ENCODE data around the gene NME3. TPM values are rescaled to one million over a fixed set of nuclear protein-coding genes. Genes with fewer than 3 reads are reported as not detected.
A peak's percentile ranks its signal among the peaks of the same experiment; 100 is the strongest.

NME3 gene
- total RNA-seq, 1 donor: 63.9 TPM

DNA sequence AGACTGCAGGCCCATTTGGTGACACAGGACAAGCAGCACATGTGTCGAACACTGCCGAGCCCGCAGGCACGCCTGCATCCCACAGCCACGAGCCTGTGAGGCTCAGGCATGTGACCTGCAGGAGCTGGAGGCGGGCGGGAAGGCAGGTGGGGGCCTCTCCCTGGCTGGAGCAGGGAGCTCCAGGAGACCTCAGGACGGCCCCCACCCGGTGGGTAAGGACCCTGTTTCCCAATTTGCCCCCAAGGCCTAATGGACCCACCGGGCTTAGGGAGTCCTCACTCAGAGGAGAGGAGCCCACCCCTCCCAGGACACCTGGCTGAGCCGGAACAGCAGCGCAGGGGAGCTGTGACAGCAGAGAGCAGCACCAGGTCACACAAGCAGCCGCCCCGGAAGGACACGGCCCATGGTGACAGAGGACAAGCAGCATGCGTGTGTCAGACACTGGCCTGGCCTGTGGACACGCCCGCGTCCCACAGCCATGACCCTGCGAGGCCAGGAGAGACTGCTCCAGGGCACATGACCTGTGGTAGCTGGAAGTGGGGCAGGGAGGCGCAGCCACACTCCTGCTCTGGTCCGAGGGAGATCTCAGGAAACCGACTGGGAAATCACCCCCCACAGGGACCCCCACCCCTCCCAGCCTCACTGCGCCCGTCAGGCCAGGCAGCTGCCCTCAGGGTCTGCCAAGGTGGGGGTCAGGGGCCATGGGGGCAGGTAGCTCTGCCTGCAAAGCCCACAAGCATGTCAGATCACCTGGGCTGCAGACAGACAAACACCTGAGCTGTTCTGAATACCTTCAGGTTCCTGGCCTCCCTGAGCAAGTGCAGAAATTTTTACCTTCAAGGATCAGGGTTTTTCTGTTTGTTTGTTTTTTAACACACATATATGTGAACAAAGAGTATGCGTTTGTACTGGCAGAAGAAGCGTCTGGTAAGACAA lies 8.7 kb upstream of the NME3 start:
- TF ChIP-seq, protein P1, sequence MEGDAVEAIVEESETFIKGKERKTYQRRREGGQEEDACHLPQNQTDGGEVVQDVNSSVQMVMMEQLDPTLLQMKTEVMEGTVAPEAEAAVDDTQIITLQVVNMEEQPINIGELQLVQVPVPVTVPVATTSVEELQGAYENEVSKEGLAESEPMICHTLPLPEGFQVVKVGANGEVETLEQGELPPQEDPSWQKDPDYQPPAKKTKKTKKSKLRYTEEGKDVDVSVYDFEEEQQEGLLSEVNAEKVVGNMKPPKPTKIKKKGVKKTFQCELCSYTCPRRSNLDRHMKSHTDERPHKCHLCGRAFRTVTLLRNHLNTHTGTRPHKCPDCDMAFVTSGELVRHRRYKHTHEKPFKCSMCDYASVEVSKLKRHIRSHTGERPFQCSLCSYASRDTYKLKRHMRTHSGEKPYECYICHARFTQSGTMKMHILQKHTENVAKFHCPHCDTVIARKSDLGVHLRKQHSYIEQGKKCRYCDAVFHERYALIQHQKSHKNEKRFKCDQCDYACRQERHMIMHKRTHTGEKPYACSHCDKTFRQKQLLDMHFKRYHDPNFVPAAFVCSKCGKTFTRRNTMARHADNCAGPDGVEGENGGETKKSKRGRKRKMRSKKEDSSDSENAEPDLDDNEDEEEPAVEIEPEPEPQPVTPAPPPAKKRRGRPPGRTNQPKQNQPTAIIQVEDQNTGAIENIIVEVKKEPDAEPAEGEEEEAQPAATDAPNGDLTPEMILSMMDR (IDR thresholded peaks at IDR 0.05; ENCODE audit: insufficient read depth, low read depth, low read length): no peak
- H3K4me3 ChIP-seq (ENCODE audit: low read depth, low read length): no peak overlapping the region
- no peak for DNase-seq (ENCODE audit: low read depth)

DNA sequence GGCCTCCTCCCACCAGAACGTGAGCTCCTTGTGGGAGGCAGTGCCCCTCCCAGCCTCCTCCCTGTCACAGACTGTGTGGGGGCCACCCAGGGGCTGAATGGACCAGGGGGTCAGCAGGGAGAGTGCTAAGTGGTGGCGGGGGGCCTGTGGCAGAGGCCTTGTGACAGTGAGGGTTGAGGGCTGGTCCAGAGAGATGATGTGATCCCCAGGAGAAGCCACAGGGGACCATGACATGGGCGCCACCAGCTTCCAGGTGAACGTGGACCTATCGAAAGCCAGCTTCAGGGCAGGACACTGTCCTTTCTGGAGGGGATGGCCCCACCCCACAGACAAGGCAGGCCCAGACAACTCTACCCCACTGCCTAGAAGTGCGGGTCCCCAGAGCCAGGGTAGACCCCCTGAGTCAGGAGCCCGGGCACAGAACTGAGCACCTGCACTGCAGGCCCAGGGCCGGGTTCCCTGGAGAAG lies 7.9 kb upstream of the NME3 start:
- no peak overlapping the region for H3K4me3 ChIP-seq (ENCODE audit: low read depth, low read length)
- TF ChIP-seq, protein P1 (IDR thresholded peaks at IDR 0.05; ENCODE audit: insufficient read depth, low read depth, low read length): no peak
- no peak for DNase-seq (ENCODE audit: low read depth)

DNA sequence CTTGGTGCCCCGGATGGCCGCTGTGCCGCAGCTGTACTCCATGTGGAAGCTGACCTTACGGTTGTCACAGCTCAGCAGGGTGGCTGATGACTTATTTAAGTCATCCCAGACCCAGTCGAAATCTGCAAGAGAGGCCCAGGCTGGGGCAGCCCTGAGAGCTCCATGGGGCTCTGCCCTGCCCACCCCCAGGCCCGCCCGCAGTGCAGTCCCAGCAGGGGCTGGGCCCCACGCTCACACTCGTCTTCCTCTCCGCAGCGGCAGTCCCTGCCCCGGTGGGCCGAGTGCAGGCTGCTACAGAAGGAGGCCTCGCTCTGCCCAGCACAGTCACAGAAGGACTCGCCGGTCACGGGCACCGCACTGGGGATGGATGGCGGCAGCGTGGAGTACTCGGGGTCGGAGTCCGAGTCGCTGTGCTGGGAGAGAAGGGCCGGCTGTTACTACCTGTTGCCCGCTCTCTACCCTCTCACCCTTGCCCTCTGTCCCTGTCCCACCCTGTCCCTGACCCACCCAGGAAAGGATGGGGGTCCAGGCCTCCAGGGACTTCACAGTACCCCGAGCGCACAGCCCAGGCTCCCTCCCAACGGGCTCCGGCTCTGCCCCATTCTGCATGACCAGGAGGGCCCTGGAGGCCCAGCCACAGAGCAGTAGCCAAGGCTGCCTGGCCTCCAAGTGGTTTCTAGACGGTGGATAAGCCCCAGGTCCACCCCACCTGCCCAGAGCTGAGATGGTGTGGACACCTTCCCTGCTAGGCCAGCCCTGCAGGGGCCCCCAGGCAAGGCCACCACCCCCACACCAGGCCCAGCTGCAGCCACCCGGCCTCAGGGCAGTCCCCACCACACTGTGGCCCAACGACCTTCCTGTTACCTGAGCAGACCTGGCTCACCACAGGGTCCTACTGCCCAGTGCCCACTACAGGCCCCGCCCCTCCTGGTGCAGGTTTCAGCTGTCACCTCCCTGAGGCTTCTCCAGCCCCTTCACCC lies 7.1 kb upstream of the NME3 start:
- peak; percentile 9 for DNase-seq (ENCODE audit: low read depth)
- H3K4me3 ChIP-seq (ENCODE audit: low read depth, low read length): no peak overlapping the region
- TF ChIP-seq, protein P1 (IDR thresholded peaks at IDR 0.05; ENCODE audit: insufficient read depth, low read depth, low read length): no peak

DNA sequence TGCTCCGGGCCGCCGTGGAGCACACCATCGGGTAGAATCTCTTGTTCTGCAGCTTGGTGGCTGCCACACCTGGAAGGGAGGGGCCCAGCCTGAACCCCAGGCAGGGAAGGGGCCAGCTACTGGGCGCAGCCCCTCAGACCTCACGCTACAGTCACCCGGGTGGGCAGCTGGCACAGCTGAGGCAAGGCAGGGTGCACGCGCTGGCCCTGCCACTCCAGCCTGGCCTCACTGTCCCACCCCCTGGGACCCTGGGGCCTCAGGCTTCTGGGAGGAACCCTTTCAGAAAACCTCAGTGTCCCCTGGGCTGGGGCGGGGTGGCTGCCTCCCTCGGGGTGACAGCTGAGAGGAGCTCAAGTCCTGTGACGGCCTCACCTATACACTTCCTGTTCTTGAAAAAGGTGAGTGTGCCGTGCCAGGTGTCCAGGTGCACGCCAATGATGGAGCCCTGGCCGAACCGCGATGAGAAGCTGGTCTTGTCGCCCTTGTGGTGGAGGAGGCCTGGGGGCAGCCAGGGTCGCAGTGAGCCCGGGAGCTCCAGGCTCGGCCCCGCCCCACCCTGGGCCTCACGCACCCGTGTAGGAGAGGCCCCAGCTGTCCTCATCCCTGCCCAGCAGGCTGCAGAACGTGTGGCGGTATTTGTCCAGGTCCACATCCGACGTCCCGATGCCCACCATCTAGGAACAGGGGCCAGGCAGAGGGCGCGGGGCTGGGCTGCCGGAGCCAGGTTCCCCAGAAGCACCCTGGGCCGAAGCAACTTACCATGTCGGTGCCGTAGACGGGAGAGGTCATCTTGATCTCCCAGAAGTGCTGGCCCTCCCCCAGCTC lies 6.2 kb upstream of the NME3 start:
- H3K4me3 ChIP-seq (ENCODE audit: low read depth, low read length): no peak overlapping the region
- TF ChIP-seq, protein P1 (IDR thresholded peaks at IDR 0.05; ENCODE audit: insufficient read depth, low read depth, low read length): no peak
- DNase-seq (ENCODE audit: low read depth): no peak

DNA sequence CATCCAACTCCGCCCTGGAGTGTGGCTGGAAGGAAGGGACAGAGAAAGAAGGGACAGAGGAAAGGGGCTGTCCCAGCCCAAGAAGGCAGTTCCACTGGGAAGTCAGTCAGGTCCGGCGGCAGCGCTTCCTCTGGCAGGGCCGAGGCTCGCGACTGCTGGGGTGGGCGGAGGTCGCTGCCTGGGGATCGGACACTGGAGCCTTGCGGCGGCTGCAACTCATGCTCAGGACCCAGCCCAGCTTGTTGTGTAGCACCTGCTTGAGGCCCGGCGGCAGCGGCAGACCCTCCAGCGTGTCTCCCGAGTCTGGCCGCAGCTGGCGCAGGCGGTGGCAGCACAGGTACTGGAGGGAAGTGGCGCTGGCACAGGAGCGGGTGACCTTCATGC lies 5.6 kb upstream of the NME3 start:
- no peak for DNase-seq (ENCODE audit: low read depth)
- no peak overlapping the region for H3K4me3 ChIP-seq (ENCODE audit: low read depth, low read length)
- TF ChIP-seq, protein P1 (IDR thresholded peaks at IDR 0.05; ENCODE audit: insufficient read depth, low read depth, low read length): no peak

DNA sequence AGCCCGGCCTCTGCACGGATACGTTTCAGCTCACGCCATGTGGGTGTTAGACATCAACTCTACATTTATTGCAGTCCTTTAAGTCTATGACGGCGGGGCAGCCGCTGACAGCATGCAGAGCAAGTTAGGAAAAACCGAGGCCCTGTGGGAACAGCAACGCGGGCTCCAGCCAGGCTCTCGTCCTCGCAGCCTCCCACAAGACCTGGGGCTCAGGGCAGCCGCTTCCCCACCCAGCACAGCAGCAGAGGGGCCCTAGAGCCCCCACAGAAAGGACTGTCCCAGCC lies 5.3 kb upstream of the NME3 start:
- no peak for DNase-seq (ENCODE audit: low read depth)
- TF ChIP-seq, protein P1 (IDR thresholded peaks at IDR 0.05; ENCODE audit: insufficient read depth, low read depth, low read length): no peak
- H3K4me3 ChIP-seq (ENCODE audit: low read depth, low read length): no peak overlapping the region
